CD4-positive, alpha-beta T cell treated with Interleukin-17A for 1 hour (primary cell): ENCODE measurements around the gene WDFY2.
"Not testable (repeated sequence)": the region's sequence is repeated elsewhere in the genome, so short reads cannot be mapped to it uniquely, and the experiment has no call there.

Source experiments
- DNase-seq: peaks from one replicate; pipeline ENCODE4 v3.0.0-alpha.2; 2020

The WDFY2 gene, protein sequence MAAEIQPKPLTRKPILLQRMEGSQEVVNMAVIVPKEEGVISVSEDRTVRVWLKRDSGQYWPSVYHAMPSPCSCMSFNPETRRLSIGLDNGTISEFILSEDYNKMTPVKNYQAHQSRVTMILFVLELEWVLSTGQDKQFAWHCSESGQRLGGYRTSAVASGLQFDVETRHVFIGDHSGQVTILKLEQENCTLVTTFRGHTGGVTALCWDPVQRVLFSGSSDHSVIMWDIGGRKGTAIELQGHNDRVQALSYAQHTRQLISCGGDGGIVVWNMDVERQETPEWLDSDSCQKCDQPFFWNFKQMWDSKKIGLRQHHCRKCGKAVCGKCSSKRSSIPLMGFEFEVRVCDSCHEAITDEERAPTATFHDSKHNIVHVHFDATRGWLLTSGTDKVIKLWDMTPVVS

DNA sequence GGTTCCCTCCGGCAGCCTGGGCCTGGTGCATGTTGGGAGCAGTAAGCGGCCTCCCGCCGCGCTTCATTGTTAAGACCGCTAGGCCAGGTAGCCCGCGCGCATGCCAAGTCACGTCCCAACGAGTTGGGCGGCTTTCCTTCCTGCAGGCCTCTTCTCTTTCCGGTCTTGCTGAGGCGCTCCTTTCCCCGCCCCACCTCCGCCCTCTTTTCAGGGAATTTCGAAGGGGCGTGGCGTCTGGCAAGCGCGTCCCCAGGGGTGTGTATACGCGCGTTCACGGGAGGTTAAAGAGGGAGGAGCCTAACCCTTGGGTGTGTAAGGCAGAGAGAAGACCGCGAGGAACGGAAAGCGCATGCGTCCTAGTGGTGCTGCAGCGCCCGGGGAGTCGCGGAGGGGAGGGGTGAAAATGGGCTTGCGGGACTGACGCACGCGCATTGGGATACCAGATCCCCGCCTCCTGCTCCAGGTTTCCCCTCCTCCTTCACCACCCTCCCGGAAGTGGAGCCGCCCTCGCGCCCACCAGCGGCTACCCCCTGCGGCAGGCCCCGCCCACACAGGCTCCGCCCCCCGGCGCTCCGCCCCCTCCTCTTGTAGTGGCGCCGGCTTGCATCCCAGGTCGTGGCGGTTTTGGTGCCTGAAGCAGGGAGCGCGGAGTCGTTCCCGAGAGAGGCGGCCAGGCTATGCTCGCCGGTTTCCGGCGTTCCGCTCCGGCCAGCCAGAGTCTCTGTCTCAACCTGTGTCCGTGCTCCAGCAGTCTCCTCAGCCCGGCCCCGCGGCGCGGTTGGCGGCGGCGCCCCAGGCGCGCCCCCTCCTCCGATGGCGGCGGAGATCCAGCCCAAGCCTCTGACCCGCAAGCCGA, at the start of gene WDFY2:
TSS of gene WDFY2 (plus strand) at position 588 of the 856 bp plus-strand sequence. CDS start at position 814, 226 bp downstream.
- DNase-seq = peak; percentile 99

DNA sequence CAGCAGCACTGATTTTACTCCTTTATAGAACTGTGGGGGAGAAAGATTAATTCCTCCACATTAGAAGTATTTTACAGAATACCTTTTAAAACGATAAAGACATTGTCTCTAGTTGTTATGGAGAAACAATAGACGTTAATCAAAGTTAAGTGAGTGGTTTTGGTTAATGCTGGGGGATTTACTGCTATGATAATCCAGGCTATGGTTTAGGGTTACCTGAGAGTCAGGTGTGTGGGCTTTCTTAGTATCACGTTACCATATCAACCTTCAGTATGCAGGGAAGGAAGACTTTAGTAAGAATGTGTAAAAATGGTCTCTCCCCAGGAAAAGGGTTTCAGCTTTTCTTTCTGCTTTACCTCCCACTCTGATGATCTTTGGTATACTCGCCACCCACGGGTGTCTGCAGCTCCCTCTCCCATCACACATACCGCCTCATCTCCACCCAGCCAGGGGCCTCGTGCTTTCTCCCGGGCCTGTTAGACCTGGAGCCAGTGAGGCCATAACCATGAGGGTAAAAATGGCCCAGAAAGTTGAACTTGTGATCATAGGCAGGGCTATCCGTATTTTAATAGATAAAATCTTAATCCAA, 45.6 kb upstream of the WDFY2 start:
- DNase-seq = no peak

DNA sequence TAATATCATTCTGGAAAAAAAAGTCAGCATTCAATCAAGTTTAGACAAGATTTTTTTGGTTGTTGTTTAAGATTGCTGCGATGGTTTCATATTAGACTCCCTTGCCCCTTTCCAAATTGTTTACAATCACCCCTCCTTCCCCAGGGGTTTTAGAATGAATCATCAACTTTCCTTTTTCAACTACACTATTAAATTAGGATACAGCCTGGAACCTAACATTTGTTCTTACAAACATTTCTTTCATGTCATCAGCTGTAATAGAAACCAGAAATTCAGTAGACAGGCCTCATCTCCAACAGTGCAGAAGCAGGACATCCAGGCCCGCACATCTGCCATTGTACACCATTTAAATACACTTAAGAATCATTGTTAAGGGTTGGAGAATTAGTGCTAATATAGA, 44.4 kb upstream of the WDFY2 start:
- no peak for DNase-seq

DNA sequence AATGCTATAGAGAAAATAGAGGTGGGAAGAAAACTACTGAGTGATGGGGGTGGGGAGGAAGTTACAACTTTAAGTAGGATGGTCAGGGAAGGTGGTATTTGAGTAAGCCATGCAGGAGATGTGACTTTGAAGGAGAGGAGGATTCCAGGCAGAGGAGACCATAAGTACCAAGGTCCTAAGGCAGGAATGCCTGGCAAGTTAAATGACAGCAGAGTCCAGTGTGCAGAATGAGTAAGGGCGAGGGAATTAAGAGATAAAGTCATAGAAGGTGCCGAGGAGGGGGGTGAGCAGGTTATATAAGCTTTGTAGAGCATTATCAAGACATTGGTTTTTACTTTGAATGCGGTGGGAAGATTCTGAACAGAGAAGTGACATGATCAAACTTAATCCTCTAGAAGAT, 43.2 kb upstream of the WDFY2 start:
- DNase-seq = no peak

DNA sequence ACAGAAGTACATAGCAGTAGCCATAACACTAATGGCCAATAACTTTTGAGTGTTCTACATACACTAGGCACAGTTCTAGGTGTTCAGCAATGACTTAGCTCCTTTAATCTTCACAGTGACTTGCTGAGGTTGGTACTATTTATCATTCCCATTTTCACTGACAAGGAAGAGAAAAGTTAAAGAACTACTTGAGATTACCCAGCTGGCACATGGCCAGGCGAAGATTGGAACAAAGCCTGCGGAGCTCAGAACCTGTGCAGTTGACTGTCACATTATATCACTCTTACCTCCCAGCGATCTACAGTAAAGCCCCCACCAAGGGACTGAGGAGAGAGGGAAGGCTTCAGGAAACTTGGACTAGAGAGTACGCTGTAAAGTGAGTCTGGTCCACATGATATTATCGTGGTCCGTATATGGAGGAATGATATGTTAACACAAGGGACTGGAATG, 42.4 kb upstream of the WDFY2 start:
- no peak for DNase-seq

DNA sequence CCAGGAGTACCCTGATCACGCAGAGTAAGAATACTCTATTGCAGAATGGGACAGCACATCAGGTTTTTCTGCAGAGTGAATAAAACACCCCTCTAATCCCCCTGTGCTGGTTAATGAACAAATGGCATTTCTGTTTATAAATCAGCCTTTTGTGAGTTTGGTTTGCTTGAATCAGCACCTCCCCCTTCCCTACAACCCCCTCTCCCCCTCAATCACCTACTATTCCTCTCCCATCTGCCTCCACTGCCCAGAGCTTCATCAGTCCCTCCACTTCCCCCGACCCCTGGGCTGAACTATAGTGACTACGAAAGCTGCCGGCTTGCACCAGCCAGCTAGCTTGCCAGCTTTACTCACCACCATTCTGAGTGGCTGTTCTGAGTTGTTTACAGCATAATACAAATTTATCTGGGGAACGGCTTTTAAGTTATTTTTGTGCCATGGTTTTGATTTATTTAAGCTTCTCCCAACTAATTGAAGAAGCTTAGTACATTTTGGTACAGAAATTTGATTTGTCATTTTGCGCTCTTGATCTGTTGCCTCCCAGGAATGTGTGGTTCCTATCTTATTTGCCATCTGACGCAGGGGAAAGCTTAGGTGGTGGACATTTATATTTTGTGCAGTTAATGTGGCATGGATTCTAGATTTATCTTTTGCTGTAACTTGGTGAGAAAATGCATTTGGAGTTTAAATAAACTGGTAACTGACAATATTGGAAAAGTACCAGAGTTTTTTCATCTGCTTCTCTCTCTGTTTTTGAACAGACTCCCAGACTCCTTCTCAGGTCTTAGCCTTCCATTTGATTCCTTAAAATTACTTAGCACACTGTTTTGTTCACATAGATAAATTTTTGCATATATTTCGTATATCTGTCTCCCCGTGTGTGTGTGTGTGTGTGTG, 41.7 kb upstream of the WDFY2 start:
- DNase-seq = no peak

DNA sequence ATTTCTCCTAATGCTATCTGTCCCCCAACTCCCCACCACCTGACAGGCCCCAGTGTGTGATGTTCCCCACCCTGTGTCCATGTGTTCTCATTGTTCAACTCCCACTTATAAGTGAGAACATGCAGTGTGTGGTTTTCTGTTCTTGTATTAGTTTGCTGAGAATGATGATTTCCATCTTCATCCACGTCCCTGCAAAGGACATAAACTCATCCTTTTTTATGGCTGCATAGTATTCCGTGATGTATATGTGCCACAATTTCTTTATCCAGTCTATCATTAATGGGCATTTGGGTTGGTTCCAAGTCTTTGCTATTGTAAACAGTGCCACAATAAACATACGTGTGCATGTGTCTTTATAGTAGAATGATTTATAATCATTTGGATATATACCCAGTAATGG, 38.8 kb upstream of the WDFY2 start:
- DNase-seq = not testable (repeated sequence)

DNA sequence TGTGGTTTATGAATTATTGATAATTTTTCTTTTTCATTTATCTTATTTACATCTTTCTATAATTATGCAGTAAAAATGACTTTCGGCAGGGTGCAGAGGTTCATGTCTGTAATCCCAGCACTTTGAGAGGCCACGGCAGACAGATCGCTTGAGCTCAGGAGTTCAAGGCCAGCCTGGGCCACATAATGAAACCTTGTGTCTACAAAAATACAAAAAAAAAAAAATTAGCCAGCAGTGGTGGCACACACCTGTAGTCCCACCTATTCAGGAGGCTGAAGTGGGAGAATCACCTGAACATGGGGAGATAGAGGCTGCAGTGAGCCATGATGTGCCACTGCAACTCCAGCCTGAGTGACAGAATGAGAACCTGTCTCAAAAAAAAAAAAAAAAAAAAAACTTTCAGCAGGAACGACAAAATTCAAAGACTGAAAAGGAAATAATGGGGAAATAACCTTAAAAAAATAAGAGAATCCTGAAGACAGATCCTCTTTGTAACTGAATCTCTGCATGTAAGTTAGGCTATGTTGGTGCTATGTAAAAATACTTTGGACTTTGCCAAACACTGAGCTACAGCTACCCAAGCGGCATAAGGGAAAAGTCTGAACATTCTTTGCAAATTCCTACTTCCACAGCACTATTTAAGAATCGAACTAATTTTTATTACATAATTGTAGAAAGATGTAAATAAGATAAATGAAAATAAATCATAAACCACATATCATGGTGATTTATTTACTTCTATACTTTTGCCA, 36.7 kb upstream of the WDFY2 start:
- no peak for DNase-seq

DNA sequence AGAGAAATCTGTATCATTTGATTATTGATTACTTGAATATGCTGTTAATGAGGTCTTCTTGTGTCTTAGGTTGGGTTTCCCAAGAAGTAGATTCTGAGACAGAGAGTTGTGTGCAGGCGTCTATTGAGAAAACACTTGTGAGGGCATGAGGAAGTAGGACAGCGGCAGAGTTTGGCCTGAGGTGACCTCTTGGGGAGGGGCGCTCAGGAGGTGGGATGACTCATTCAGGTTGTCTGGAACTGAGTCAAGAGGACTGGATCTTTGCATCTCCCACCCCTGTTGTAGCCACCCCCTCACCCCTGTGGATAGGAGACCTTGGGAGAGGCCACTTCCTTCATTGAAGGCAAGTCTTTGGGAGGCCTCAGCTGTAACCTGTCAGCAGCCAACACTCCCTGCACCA, 35.2 kb upstream of the WDFY2 start:
- no peak for DNase-seq

DNA sequence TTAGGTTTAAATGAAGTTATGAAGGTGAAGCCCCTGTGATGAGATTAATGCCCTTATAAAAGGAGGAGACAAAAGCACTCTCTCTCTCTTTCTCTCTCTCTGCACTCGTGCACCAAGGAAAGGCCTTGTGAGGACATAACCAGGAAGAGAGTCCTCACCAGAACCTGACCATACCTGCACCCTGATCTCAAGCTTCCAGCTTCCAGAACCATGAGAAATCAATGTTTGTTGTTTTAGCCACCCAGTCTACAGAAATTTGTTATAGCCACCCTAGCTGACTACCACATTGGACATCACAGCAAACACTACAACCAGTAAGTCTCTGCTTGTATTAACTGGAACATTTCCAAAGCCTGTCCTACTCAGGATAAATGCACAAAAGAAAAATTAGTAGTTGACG, 34.7 kb upstream of the WDFY2 start:
- no peak for DNase-seq

DNA sequence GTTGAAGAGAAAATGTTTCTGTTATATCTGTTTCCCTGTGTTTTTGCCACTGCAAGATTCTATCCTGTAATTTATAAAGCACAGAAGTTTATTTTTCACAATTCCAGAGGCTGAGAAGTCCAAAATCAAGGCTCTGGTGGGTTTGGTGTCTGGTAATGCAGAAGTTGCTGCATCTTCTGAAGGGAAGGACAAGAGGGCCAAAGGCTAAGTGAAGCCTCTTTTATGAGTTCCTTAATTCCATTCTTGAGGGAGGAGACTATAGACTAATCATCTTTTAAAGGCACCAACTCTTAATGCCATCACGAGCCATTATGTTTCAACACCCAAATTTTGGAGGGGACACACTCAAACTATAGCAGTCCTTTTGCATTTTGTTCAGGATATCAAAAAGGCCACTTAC, 34.1 kb upstream of the WDFY2 start:
- no peak for DNase-seq

DNA sequence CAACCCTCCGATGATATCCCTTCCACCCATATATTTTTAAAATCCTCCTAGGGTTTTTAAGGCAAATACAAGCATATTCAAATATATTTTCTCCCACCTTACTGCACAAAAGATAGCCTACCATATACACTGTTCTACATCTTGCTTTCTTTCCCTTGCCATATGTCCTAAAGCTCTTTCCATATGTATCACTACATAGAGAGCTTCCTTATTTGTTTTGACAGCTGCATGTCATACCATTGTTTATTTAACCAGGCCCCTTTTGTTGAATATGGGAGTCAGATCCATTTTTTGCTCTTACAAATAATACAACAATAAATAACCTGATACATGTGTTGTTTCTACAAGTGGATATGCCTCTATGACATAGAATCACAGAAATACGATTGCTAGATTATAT, 32.8 kb upstream of the WDFY2 start:
- DNase-seq = no peak

DNA sequence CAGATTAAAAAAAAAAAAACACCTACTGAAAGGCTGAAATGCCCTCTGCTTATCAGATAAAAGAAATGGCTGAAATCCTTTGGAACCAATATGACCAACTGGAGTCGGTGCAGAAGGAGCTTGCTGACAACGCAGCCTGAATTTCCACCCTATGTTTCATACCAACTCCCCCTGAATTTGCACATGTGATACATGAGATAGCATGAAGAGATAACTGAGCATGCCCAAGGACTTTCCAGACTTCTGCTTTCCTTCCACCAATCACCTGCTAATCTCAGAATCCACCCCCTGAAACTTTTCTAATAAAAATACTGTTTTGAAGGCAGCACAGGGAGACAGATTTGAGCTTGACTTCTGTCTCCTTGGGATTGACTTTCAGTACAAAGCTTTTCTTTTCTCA, 32.2 kb upstream of the WDFY2 start:
- DNase-seq = no peak

DNA sequence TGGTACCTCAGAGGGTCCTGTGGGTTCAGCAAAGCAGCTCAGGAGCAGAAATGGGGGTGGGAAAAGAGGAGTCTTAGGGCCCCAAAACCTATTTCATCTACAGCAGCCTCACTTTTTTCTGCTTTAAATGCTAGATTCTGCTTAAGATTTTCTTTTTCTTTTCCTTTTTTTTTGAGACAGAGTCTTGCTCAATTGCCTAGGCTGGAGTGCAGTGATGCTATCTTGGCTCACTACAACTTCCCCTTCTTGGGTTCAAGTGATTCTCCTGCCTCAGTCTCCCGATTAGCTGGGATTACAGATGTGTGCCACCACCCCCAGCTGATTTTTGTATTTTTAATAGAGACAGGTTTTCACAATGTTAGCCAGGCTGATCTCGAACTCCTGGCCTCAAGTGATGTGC, 30.7 kb upstream of the WDFY2 start:
- DNase-seq = no peak

DNA sequence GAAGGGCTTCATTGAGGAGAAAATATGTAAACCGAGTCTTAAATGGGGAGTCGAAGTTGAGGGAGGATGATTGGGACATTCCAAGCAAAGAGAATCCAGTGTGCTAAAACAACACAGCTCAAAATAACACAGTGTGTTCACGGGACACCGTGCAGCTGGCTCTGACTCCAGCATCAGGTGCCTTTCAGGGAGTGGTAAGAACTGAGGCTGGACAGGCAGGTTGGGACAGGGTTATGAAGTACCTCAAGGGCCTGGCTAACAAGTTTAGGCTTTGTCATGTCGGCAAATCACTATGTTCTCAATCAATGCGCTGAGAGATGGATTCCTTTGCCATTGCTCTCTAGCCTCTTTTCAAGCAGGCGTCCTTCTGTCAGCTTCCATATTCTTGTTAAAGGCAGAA, 27.5 kb upstream of the WDFY2 start:
- DNase-seq = no peak

DNA sequence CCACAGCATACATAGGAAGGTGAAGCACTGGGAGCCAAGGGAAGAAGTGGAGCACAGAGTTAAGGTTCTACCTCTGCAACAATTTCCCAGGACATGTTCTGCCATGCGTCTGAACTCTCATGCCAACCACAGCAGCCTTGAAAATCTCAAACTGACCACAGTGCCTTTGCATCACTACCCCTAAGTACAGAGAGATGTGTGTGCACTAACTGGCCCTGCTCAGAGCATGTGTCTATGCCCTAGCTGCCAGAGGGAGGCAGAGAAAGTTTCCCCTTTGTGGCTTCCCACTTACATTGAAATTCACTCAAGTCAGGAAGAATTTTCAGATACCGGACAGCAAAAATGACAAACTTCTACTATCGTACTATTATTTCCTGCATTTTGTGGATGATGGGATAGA, 26.8 kb upstream of the WDFY2 start:
- DNase-seq = no peak

DNA sequence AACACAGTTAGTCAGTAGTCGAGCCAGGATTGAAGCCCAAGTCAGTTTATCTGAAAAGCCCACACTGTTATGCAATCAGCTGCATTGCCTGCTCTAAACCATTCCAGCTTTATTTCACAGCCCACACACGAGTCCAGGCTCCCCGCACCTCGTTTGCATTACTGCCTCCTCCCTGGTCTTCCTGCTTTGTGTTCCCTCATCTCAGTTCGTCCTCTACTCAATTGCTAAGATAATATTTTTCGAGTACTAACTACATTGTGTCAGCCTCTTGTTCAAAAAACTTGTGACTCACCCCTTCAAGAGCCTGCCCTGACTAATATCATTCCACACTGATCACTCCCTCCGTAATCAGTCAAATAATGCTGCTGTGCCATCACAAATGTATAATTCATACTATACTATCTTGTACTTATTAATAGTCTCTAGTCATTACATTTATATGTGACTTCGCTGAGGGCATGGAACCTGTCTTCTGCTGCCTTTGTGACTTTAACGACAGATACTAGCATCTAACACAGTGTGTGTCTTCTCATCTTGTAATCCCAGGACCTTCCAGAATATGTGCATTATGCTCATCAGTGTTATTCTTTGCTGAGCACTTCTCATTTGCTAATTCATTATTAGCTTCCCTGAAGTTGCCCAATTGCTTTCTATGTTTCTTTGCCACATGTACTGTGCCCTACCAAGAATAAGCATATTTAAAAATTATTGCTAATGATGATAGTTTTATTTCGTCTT, 26.2 kb upstream of the WDFY2 start:
- no peak for DNase-seq

DNA sequence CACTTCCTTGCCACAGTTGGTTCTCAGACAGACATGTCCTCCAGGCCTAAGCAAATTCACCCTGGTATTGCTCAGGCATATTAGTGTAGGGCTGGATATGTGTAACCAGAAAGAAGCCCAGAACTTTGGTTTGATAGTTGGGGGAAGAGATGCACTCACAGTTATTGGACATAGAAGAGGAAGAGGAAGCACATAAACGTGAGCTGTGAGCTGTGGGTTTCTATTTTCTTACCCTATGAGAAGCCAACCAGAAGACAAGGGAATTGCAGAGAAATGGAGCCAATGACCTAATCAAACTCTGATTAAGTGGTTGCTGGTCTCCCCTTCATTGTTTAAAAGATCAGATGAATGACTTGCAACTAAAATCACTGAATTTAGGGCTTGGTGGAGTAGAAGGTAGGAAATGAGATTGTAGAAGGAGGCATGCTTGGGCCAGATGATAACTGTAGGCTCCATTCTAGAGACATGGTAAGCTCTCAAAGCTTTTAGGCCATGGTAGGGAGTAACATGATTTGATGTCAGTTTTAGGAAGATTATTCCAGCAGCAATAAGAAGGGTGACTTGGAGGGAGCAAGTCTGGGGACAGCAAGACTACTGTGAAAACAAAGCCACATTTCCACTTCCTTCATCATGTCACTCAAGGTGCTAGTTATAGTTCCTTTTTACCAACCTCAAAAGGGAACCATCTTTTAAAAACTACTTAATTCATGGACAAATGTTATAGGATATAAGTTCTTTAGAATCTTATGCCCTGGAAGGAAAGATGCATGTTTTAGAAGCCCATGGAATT, 24.1 kb upstream of the WDFY2 start:
- DNase-seq = no peak

DNA sequence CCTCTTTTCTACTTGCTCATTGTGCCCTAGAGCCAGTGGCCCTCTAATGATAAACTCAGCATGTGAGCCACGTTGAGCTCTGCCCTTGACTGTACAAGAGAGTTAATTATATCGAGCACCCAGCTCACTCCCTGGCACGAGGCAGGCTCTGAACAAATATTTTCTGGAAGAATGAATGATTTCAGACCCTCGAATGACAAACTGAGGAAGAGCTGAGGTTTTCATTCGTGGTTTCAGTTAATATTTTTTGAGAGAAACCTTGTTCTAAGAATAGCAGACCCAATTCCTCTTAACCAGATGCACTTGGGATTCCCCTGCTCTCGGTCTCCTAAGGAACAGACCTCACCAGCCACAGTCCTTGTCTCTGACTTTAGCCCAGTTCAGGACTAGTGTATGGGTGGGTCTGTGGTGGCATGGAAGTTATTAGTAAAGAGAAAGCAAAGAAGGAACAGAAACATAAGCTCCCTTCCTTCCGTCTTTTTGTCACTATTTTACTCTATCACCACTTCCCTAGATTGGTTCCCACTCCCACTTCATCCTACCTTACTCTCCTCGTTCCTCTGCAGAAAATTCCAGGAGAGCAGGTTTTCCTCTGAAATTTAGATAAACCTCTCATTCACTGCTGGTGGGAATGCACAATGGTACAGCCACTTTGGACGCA, 22.1 kb upstream of the WDFY2 start:
- peak; percentile 33 for DNase-seq

DNA sequence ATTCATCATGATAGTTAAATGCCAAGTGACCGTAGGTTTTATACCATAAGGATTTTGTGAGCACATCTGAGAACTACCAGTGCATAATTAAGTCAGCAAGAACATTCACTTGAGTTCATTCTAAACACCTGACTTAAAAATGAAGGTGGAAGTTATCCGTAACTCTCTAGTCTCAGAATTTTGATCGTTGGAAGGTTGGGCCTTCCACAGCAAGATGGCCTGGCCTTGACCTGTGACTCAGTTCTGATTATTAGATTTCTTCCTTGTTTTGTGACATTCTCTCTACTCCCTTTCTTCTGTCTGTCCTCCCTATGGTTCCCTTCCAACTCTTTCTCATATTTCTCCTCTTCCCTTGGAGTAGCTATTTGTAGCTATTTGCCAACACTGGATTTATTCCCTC, 20.0 kb upstream of the WDFY2 start:
- no peak for DNase-seq
